ENCODE results near the gene METTL25B. TPM values are rescaled to one million over a fixed set of nuclear protein-coding genes. Genes with fewer than 3 reads are reported as not detected.
A peak's percentile ranks its signal among the peaks of the same experiment; 100 is the strongest.

The METTL25B gene
- total and polyA plus RNA-seq, 2 of the 13 experiments (the other 11 are each of a cell fraction or from before 2014, with no cell fraction given): 11.9 to 24.0 TPM

DNA sequence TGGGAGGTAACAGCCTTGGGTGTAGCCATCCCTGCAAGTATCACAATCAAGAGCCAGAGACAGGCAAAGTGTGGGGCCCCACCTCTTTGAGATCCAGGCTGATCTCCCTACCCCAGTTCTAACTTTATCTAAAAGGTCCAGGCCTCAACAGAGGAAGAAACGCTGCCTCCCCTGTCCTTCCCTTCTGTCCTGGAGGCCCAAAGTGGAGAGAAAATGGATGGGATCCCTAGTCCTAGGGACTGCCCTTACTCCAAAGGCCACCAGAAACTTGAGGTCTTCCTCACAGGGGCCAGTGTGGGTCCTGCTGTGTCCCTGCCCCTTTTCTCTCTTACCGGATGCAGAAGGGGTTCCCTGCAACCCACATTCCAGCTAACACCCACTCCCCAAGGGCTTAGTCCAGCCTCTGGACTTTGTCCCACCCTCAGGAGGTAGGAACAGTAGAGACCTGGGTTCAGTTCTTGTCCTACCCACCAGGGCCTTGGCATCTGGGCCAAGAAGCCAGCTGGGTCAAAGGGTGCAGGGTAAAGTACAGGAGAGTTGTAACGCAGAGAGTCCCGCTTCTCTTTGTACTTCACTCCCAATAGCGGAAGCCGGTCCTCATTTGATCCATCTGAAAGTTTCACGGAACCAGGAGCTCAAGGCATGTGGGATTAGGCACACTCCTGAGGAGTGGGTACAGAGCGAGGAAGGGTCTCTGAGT, 21.3 kb downstream of the METTL25B start:
- Histone ChIP-seq H3K9me3 (ENCODE audit: low read length) (no peaks in the 10 kb centered on the region), H3K9ac (ENCODE audit: insufficient read depth, low read depth, low read length) (peak overlapping the region; percentile 95), H3K4me3 (replicated peaks in 1 of 3; ENCODE audit: insufficient read depth in 1 of 3, low read depth in 2 of 3, low read length in 3 of 3) (peak overlapping the region; percentile 87 to 90 (median 88)), H2AFZ (ENCODE audit: low read length) (no peak overlapping the region), H3K36me3 (replicated peaks in 1 of 2; ENCODE audit: control insufficient read depth in 1 of 2, insufficient read depth in 2 of 2, low read length in 2 of 2) (peaks cover 3 to 12% of the 10 kb centered on the region in 2 experiments; a peak in 3 of 5 replicates), H3K79me2 (ENCODE audit: insufficient read depth, low read length) (peaks cover 75% of the 10 kb centered on the region), H4K20me1 (ENCODE audit: insufficient read depth, low read length) (peaks cover 13% of the 10 kb centered on the region), H3K4me1 (ENCODE audit: insufficient read depth, low read length) (peaks cover 53% of the 10 kb centered on the region), H3K4me2 (ENCODE audit: low read depth, low read length) (peak overlapping the region; percentile 98), H3K27ac (ENCODE audit: extremely low read length, insufficient read depth, low read length) (peak overlapping the region; percentile 100), H3K27me3 (ENCODE audit: control insufficient read depth in 1 of 2, insufficient read depth in 2 of 2, low read length in 2 of 2) (no peaks in the 10 kb centered on the region; a peak in 1 of 5 replicates)
- in situ Hi-C loops (cut with HindIII; ENCODE audit: extremely low pct_ligation_motif_present, low pct_unique_long_range_greater_than_20kb) (no loop called here), intact Hi-C loops (cut with micrococcal nuclease; ENCODE audit: unreplicated experiment) (loop anchor here (2.0 kb wide), 1 partner anchor 21 kb away; the partner anchor contains the start of genes ISG20L2 and METTL25B)
- ATAC-seq (peak; percentile 4), FAIRE-seq (peak; percentile 77), DNase-seq (ENCODE audit: low spot score) (peak; percentile 41)
- POLR2A ChIA-PET: interaction anchor here (0.5 to 4.5 kb wide), 4 partner anchors 8 to 224 kb away, joined by 3 to 67 read pairs (median 36); partner anchors contain the start of genes ISG20L2, METTL25B, MRPL24 and PRCC
- WGBS (ENCODE audit: low lambda C conversion rate): 3% methylated on average over 5 of the region's 8 CpGs
- CTCF ChIA-PET (ENCODE audit: low intra/inter-chr PET ratio, low total read pairs): no interaction called here
- no TSS peak for BruUV-seq (replicated peaks)
- TF ChIP-seq ZNF180 (CRISPR knock-in tag; IDR thresholded peaks at IDR 0.05; ENCODE audit: borderline replicate concordance, low read depth): no peak
- peak; percentile 55; the same call in 1 of the 2 replicates for TF ChIP-seq TAF1 (CRISPR knock-in tag; IDR thresholded peaks at IDR 0.05)
- TF ChIP-seq FOSL2 (CRISPR knock-in tag; IDR thresholded peaks at IDR 0.05): 0 out of 2 replicates have a peak, but pooled peaks have one; percentile 14
- peak; percentile 32; the same call in 1 of the 2 replicates for TF ChIP-seq UBTF (CRISPR knock-in tag; IDR thresholded peaks at IDR 0.05)
- TF ChIP-seq RXRB (CRISPR knock-in tag; IDR thresholded peaks at IDR 0.05; ENCODE audit: borderline replicate concordance): peak; percentile 42; the same call in 1 of the 2 replicates
- peak; percentile 42; the same call in 1 of the 2 replicates for TF ChIP-seq CREM (IDR thresholded peaks at IDR 0.05)
- TF ChIP-seq CREM (CRISPR knock-in tag; IDR thresholded peaks at IDR 0.05): no peak
- peak; percentile 53; the same call in 1 of the 2 replicates for TF ChIP-seq PATZ1 (CRISPR knock-in tag; IDR thresholded peaks at IDR 0.05)
- peak; percentile 67 for TF ChIP-seq THAP11 (CRISPR knock-in tag; IDR thresholded peaks at IDR 0.05)
- peak; percentile 64; the same call in 1 of the 2 replicates for TF ChIP-seq NR2C2 (CRISPR knock-in tag; IDR thresholded peaks at IDR 0.05; ENCODE audit: borderline replicate concordance)
- TF ChIP-seq NR2F2 (IDR thresholded peaks at IDR 0.05; ENCODE audit: borderline replicate concordance, low read depth): 0 out of 2 replicates have a peak, but pooled peaks have one; percentile 27
- 0 out of 2 replicates have a peak, but pooled peaks have one; percentile 52 for TF ChIP-seq TEF (CRISPR knock-in tag; IDR thresholded peaks at IDR 0.05)
- TF ChIP-seq, protein P1, sequence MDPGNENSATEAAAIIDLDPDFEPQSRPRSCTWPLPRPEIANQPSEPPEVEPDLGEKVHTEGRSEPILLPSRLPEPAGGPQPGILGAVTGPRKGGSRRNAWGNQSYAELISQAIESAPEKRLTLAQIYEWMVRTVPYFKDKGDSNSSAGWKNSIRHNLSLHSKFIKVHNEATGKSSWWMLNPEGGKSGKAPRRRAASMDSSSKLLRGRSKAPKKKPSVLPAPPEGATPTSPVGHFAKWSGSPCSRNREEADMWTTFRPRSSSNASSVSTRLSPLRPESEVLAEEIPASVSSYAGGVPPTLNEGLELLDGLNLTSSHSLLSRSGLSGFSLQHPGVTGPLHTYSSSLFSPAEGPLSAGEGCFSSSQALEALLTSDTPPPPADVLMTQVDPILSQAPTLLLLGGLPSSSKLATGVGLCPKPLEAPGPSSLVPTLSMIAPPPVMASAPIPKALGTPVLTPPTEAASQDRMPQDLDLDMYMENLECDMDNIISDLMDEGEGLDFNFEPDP (CRISPR knock-in tag; conservative IDR thresholded peaks at IDR 0.05): no peak
- no peak for TF ChIP-seq PAWR (CRISPR knock-in tag; IDR thresholded peaks at IDR 0.05; ENCODE audit: borderline replicate concordance)
- TF ChIP-seq TCF7 (IDR thresholded peaks at IDR 0.05; ENCODE audit: low read depth): peak; percentile 29; the same call in 1 of the 2 replicates
- TF ChIP-seq, protein P2, sequence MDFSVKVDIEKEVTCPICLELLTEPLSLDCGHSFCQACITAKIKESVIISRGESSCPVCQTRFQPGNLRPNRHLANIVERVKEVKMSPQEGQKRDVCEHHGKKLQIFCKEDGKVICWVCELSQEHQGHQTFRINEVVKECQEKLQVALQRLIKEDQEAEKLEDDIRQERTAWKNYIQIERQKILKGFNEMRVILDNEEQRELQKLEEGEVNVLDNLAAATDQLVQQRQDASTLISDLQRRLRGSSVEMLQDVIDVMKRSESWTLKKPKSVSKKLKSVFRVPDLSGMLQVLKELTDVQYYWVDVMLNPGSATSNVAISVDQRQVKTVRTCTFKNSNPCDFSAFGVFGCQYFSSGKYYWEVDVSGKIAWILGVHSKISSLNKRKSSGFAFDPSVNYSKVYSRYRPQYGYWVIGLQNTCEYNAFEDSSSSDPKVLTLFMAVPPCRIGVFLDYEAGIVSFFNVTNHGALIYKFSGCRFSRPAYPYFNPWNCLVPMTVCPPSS (IDR thresholded peaks at IDR 0.05): no peak

Measured in HepG2 (cell line).